GM12878 (cell line): Measurements from ENCODE around the gene PLAC8L1. TPM values are rescaled to one million over a fixed set of nuclear protein-coding genes. Genes with fewer than 3 reads are reported as not detected.

Experiments
- FOXM1 ChIP-seq: IDR thresholded peaks from 2 replicates; pipeline ENCODE4 v1.6.1; 2012; ENCODE audit warnings: low read depth, mild to moderate bottlenecking, inconsistent platforms, low read length, moderate library complexity
- MTA3 ChIP-seq: IDR thresholded peaks from 2 replicates; pipeline ENCODE4 v1.6.1; 2012; ENCODE audit warnings: low read length, inconsistent platforms, borderline replicate concordance
- SREBF2 ChIP-seq: IDR thresholded peaks from 2 replicates; pipeline ENCODE4 v1.6.1; 2012; ENCODE audit warnings: mild to moderate bottlenecking, low read length
- polyA plus RNA-seq, 11 experiments: library from polyadenylated mRNA; depleted of rRNA in 4 of 11; unstranded in 6 of 11; stranded (reverse) in 5 of 11; fragments of >200 nt; fragmentation: Nextera tagmentation in 4 of 11; fragmentation: Illumina TruSeq in 1 of 11; extraction: Ambion mirVana in 4 of 11; extraction: Trizol in 1 of 11; gene quantifications; 1 replicate in 1 of 11; 2 replicates in 10 of 11; pipeline versions ENCODE4 v1.2.1 to v1.2.3, GENCODE V29; 2011 to 2016; ENCODE audit warnings: inconsistent platforms in 2 of 11, missing spikeins in 2 of 11, low read depth in 1 of 11
- total RNA-seq, 4 experiments: library from RNA; depleted of rRNA in 3 of 4; stranded (reverse); fragments of >200 nt in 3 of 4; fragmentation: Illumina TruSeq in 1 of 4; extraction: Trizol in 1 of 4; gene quantifications; 2 replicates each; pipeline versions ENCODE4 v1.2.1 to v1.2.3, GENCODE V29; 2013 to 2021
- TF ChIP-seq, protein P1 (sequence below): fragments of 150-350 bp; IDR thresholded peaks from 2 replicates; pipeline ENCODE4 v1.6.1; 2016; ENCODE audit warnings: low read depth, low read length
- TF ChIP-seq, protein P2 (sequence below): IDR thresholded peaks from 2 replicates; pipeline ENCODE4 v1.6.1; 2011; ENCODE audit warnings: low read depth, low read length, improper control_type of control experiment, borderline replicate concordance
- TF ChIP-seq, protein P3 (sequence below): fragments of 450-650 bp; formaldehyde crosslinking; IDR thresholded peaks from 2 replicates; pipeline ENCODE4 v1.4.0; 2022; ENCODE audit warnings: mild to moderate bottlenecking, moderate library complexity
- TF ChIP-seq, protein P4 (sequence below): fragments of 450-650 bp; IDR thresholded peaks from 2 replicates; pipeline ENCODE4 v1.6.1; 2016; ENCODE audit warnings: mild to moderate bottlenecking

PLAC8L1 gene
- total and polyA plus RNA-seq, 10 of the 15 experiments (the other 5 are each of a cell fraction or from before 2014, with no cell fraction given) = 0.17 to 0.39 (median 0.24) TPM; not detected in 4

DNA sequence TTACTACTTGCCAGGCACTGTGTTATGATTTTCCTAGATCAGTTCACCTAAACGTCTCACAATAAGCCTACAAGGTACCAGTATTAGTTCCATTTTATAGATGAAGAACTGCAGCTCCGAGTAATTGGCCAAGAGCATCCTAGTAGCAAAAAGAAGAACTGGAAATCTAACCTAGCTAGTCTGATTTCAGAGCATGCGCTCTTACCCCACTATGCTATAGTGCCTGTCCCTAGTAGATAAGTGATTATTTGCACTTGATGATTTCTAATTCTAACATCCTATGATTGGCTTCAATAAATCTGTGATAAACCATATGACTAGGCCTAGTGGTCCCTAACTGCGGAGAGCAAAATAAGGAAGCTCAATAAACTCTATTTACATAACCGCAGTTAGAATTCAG lies 7.1 kb upstream of the PLAC8L1 start (continued):
- TF ChIP-seq, protein P1, sequence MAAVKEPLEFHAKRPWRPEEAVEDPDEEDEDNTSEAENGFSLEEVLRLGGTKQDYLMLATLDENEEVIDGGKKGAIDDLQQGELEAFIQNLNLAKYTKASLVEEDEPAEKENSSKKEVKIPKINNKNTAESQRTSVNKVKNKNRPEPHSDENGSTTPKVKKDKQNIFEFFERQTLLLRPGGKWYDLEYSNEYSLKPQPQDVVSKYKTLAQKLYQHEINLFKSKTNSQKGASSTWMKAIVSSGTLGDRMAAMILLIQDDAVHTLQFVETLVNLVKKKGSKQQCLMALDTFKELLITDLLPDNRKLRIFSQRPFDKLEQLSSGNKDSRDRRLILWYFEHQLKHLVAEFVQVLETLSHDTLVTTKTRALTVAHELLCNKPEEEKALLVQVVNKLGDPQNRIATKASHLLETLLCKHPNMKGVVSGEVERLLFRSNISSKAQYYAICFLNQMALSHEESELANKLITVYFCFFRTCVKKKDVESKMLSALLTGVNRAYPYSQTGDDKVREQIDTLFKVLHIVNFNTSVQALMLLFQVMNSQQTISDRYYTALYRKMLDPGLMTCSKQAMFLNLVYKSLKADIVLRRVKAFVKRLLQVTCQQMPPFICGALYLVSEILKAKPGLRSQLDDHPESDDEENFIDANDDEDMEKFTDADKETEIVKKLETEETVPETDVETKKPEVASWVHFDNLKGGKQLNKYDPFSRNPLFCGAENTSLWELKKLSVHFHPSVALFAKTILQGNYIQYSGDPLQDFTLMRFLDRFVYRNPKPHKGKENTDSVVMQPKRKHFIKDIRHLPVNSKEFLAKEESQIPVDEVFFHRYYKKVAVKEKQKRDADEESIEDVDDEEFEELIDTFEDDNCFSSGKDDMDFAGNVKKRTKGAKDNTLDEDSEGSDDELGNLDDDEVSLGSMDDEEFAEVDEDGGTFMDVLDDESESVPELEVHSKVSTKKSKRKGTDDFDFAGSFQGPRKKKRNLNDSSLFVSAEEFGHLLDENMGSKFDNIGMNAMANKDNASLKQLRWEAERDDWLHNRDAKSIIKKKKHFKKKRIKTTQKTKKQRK = no peak
- no peak for TF ChIP-seq MTA3
- TF ChIP-seq FOXM1 = no peak
- TF ChIP-seq, protein P2, sequence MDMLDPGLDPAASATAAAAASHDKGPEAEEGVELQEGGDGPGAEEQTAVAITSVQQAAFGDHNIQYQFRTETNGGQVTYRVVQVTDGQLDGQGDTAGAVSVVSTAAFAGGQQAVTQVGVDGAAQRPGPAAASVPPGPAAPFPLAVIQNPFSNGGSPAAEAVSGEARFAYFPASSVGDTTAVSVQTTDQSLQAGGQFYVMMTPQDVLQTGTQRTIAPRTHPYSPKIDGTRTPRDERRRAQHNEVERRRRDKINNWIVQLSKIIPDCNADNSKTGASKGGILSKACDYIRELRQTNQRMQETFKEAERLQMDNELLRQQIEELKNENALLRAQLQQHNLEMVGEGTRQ = no peak
- TF ChIP-seq, protein P3, sequence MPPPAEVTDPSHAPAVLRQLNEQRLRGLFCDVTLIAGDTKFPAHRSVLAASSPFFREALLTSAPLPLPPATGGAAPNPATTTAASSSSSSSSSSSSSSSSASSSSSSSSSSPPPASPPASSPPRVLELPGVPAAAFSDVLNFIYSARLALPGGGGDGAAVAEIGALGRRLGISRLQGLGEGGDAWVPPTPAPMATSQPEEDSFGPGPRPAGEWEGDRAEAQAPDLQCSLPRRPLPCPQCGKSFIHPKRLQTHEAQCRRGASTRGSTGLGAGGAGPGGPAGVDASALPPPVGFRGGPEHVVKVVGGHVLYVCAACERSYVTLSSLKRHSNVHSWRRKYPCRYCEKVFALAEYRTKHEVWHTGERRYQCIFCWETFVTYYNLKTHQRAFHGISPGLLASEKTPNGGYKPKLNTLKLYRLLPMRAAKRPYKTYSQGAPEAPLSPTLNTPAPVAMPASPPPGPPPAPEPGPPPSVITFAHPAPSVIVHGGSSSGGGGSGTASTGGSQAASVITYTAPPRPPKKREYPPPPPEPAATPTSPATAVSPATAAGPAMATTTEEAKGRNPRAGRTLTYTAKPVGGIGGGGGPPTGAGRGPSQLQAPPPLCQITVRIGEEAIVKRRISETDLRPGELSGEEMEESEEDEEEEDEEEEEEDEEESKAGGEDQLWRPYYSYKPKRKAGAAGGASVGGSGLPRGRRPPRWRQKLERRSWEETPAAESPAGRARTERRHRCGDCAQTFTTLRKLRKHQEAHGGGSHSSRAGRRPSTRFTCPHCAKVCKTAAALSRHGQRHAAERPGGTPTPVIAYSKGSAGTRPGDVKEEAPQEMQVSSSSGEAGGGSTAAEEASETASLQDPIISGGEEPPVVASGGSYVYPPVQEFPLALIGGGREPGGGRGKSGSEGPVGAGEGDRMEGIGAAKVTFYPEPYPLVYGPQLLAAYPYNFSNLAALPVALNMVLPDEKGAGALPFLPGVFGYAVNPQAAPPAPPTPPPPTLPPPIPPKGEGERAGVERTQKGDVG = no peak
- TF ChIP-seq, protein P4, sequence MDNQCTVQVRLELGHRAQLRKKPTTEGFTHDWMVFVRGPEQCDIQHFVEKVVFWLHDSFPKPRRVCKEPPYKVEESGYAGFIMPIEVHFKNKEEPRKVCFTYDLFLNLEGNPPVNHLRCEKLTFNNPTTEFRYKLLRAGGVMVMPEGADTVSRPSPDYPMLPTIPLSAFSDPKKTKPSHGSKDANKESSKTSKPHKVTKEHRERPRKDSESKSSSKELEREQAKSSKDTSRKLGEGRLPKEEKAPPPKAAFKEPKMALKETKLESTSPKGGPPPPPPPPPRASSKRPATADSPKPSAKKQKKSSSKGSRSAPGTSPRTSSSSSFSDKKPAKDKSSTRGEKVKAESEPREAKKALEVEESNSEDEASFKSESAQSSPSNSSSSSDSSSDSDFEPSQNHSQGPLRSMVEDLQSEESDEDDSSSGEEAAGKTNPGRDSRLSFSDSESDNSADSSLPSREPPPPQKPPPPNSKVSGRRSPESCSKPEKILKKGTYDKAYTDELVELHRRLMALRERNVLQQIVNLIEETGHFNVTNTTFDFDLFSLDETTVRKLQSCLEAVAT = no peak
- TF ChIP-seq SREBF2 = no peak
